GM12878 (cell line): Measurements from ENCODE around the gene MARCHF9. TPM values are rescaled to one million over a fixed set of nuclear protein-coding genes. Genes with fewer than 3 reads are reported as not detected.

Experiments used
- ATAC-seq: fragments of 200-7000 bp; cut with Tn5 transposase; 3 replicates; pipeline ENCODE4 v1.9.1; 2020; ENCODE audit warnings: mild to moderate bottlenecking, moderate library complexity
- BruUV-seq: library from RNA; stranded (reverse); fragments of 400-500 nt; replicated peaks from 2 replicates; lab custom pipeline; 2021; lab: Mats Ljungman, UMichigan
- CTCF ChIA-PET: fragments of 300-600 bp; sonication (Branson Sonifier 250); formaldehyde crosslinking; extraction: SDS; loops from one replicate; lab custom pipeline; 2021; ENCODE audit warnings: inconsistent platforms; lab: Yijun Ruan, JAX
- POLR2A ChIA-PET: fragments of 350-600 bp; formaldehyde crosslinking; extraction: SDS; loops from one replicate; lab custom pipeline; 2021; ENCODE audit warnings: inconsistent platforms; lab: Charles Lee
- RAD21 ChIA-PET: fragments of 300-600 bp; sonication (Branson Sonifier 250); formaldehyde crosslinking; loops from one replicate; lab custom pipeline; 2023; ENCODE audit warnings: antibody characterized with exemption; ENCODE audit not compliant: unreplicated experiment; lab: Charles Lee
- SMC1A ChIA-PET: fragments of 300-600 bp; sonication (Branson Sonifier 250); formaldehyde crosslinking; loops from one replicate; lab custom pipeline; 2023; ENCODE audit not compliant: unreplicated experiment, uncharacterized antibody; lab: Charles Lee
- DNase-seq: peaks from one replicate; pipeline ENCODE4 v3.0.0-alpha.2; 2011; ENCODE audit warnings: low read depth, low spot score
- FAIRE-seq: peaks from 3 replicates; lab custom pipeline; 2011; peaks lifted over from hg19 to GRCh38; lab: Jason Lieb, UNC
- H2AFZ ChIP-seq: 2 replicates; pipeline ENCODE4 v1.6.0; 2011; ENCODE audit warnings: low read depth, low read length, control low read depth; ENCODE audit not compliant: control insufficient read depth
- H3K27ac ChIP-seq: 2 replicates; pipeline ENCODE4 v1.5.1; 2011; ENCODE audit warnings: control low read depth; ENCODE audit not compliant: control insufficient read depth, insufficient read depth
- H3K27me3 ChIP-seq, 2 experiments: replicated peaks in 1 of 2; 2 replicates each; pipeline versions ENCODE4 v1.6.0 to v1.6.1; 2011; ENCODE audit warnings: low read length in 1 of 2; ENCODE audit not compliant: control insufficient read depth in 2 of 2, insufficient read depth in 2 of 2
- H3K36me3 ChIP-seq, 2 experiments: 2 replicates each; pipeline ENCODE4 v1.5.1; 2011; ENCODE audit warnings: low read length in 1 of 2; ENCODE audit not compliant: control insufficient read depth in 2 of 2, insufficient read depth in 2 of 2
- H3K4me1 ChIP-seq: 2 replicates; pipeline ENCODE4 v1.6.1; 2011; ENCODE audit warnings: mild to moderate bottlenecking, low read length, moderate library complexity, mixed read lengths; ENCODE audit not compliant: control insufficient read depth, insufficient read depth
- H3K4me2 ChIP-seq: 2 replicates; pipeline ENCODE4 v1.6.0; 2011; ENCODE audit warnings: control low read depth; ENCODE audit not compliant: control insufficient read depth, insufficient read depth
- H3K4me3 ChIP-seq: fragments of 200-600 bp; sonication (generic); 2 replicates; pipeline ENCODE4 v1.5.1; 2016
- H3K79me2 ChIP-seq: 2 replicates; pipeline ENCODE4 v1.6.0; 2011; ENCODE audit warnings: low read length; ENCODE audit not compliant: control insufficient read depth, insufficient read depth
- H3K9ac ChIP-seq: 2 replicates; pipeline ENCODE4 v1.8.0; 2011; ENCODE audit warnings: low read length, control low read depth, mixed read lengths; ENCODE audit not compliant: control insufficient read depth, insufficient read depth
- H3K9me3 ChIP-seq: replicated peaks from 3 replicates; pipeline ENCODE4 v1.5.1; 2011; ENCODE audit warnings: mild to moderate bottlenecking, low read length; ENCODE audit not compliant: control insufficient read depth, insufficient read depth
- H4K20me1 ChIP-seq: 2 replicates; pipeline ENCODE4 v1.6.0; 2011; ENCODE audit not compliant: control insufficient read depth, insufficient read depth
- ATF3 ChIP-seq: IDR thresholded peaks from 2 replicates; pipeline ENCODE4 v1.6.1; 2011; ENCODE audit warnings: low read depth, mild to moderate bottlenecking, low read length, moderate library complexity, borderline replicate concordance; ENCODE audit errors: extremely low read depth
- CBX5 ChIP-seq: sonication (generic); IDR thresholded peaks from 2 replicates; pipeline ENCODE4 v1.6.1; 2016; ENCODE audit warnings: low read depth, moderate library complexity, mild to moderate bottlenecking, inconsistent platforms
- EZH2 ChIP-seq: IDR thresholded peaks from 2 replicates; pipeline ENCODE4 v1.6.1; 2012; ENCODE audit warnings: low read depth, mild to moderate bottlenecking, control low read depth, inconsistent platforms, low read length, borderline replicate concordance; ENCODE audit not compliant: control insufficient read depth
- FOXM1 ChIP-seq: IDR thresholded peaks from 2 replicates; pipeline ENCODE4 v1.6.1; 2012; ENCODE audit warnings: low read depth, mild to moderate bottlenecking, inconsistent platforms, low read length, moderate library complexity
- LARP7 ChIP-seq: fragments of 450-650 bp; IDR thresholded peaks from 2 replicates; pipeline ENCODE4 v1.6.1; 2017; ENCODE audit warnings: mild to moderate bottlenecking
- NFYB ChIP-seq: IDR thresholded peaks from 2 replicates; pipeline ENCODE4 v1.6.1; 2011; ENCODE audit warnings: low read depth, mild to moderate bottlenecking, low read length, improper control_type of control experiment, moderate library complexity; ENCODE audit not compliant: insufficient read depth
- POLR2AphosphoS5 ChIP-seq: IDR thresholded peaks from 2 replicates; pipeline ENCODE4 v1.6.1; 2011; ENCODE audit warnings: mild to moderate bottlenecking, low read length, inconsistent platforms
- RBBP5 ChIP-seq: fragments of 200-600 bp; sonication (generic); conservative IDR thresholded peaks from 2 replicates; pipeline ENCODE4 v1.6.1; 2016
- RFX5 ChIP-seq: IDR thresholded peaks from 2 replicates; pipeline ENCODE4 v1.6.1; 2011; ENCODE audit warnings: low read depth, low read length, improper control_type of control experiment
- SUZ12 ChIP-seq: fragments of 200-600 bp; sonication (generic); IDR thresholded peaks from one replicate; pipeline ENCODE4 v1.6.1; 2018; ENCODE audit warnings: antibody characterized with exemption, mild to moderate bottlenecking; ENCODE audit not compliant: unreplicated experiment
- TBL1XR1 ChIP-seq: IDR thresholded peaks from 2 replicates; pipeline ENCODE4 v1.6.1; 2012; ENCODE audit warnings: low read depth, low read length, improper control_type of control experiment
- TCF3 ChIP-seq: IDR thresholded peaks from 2 replicates; pipeline ENCODE4 v1.6.1; 2012; ENCODE audit warnings: low read depth, mild to moderate bottlenecking, low read length, borderline replicate concordance; ENCODE audit not compliant: insufficient read depth
- ZNF217 ChIP-seq: fragments of 450-650 bp; IDR thresholded peaks from 2 replicates; pipeline ENCODE4 v1.6.1; 2017; ENCODE audit warnings: antibody characterized with exemption, mild to moderate bottlenecking
- WGBS: methylation state at CpG from one replicate; pipeline ENCODE4 v1.1.6; 2016; ENCODE audit warnings: low lambda C conversion rate; ENCODE audit not compliant: insufficient replicate concordance, insufficient coverage; ENCODE audit errors: missing lambda C conversion rate; 5-methylcytosine and 5-hydroxymethylcytosine counted together
- in situ Hi-C: fragments of 300-500 bp; cut with MboI; formaldehyde crosslinking; loops from 9 replicates; pipeline ENCODE4 v1.14.3; 2018; ENCODE audit warnings: mixed read lengths
- intact Hi-C: fragments of 100-400 bp; cut with micrococcal nuclease; formaldehyde crosslinking; loops from one replicate; pipeline ENCODE4 v1.14.2; 2022; ENCODE audit not compliant: unreplicated experiment
- polyA plus RNA-seq, 11 experiments: library from polyadenylated mRNA; depleted of rRNA in 4 of 11; unstranded in 6 of 11; stranded (reverse) in 5 of 11; fragments of >200 nt; fragmentation: Nextera tagmentation in 4 of 11; fragmentation: Illumina TruSeq in 1 of 11; extraction: Ambion mirVana in 4 of 11; extraction: Trizol in 1 of 11; gene quantifications; 1 replicate in 1 of 11; 2 replicates in 10 of 11; pipeline versions ENCODE4 v1.2.1 to v1.2.3, GENCODE V29; 2011 to 2016; ENCODE audit warnings: inconsistent platforms in 2 of 11, missing spikeins in 2 of 11, low read depth in 1 of 11
- total RNA-seq, 4 experiments: library from RNA; depleted of rRNA in 3 of 4; stranded (reverse); fragments of >200 nt in 3 of 4; fragmentation: Illumina TruSeq in 1 of 4; extraction: Trizol in 1 of 4; gene quantifications; 2 replicates each; pipeline versions ENCODE4 v1.2.1 to v1.2.3, GENCODE V29; 2013 to 2021
- TF ChIP-seq, protein P1 (sequence below): fragments of 450-650 bp; formaldehyde crosslinking; IDR thresholded peaks from 2 replicates; pipeline ENCODE4 v1.5.0; 2022; ENCODE audit warnings: mild to moderate bottlenecking, missing genetic modification characterization
- TF ChIP-seq, protein P2 (sequence below): IDR thresholded peaks from 2 replicates; pipeline ENCODE4 v1.6.1; 2011; ENCODE audit warnings: borderline replicate concordance, low read depth, mild to moderate bottlenecking, moderate library complexity, mixed read lengths, low read length; ENCODE audit not compliant: insufficient read depth; ENCODE audit errors: extremely low read length

Gene MARCHF9
- total and polyA plus RNA-seq, 10 of the 15 experiments (the other 5 are each of a cell fraction or from before 2014, with no cell fraction given) = 2.4 to 29.3 (median 13.0) TPM

DNA sequence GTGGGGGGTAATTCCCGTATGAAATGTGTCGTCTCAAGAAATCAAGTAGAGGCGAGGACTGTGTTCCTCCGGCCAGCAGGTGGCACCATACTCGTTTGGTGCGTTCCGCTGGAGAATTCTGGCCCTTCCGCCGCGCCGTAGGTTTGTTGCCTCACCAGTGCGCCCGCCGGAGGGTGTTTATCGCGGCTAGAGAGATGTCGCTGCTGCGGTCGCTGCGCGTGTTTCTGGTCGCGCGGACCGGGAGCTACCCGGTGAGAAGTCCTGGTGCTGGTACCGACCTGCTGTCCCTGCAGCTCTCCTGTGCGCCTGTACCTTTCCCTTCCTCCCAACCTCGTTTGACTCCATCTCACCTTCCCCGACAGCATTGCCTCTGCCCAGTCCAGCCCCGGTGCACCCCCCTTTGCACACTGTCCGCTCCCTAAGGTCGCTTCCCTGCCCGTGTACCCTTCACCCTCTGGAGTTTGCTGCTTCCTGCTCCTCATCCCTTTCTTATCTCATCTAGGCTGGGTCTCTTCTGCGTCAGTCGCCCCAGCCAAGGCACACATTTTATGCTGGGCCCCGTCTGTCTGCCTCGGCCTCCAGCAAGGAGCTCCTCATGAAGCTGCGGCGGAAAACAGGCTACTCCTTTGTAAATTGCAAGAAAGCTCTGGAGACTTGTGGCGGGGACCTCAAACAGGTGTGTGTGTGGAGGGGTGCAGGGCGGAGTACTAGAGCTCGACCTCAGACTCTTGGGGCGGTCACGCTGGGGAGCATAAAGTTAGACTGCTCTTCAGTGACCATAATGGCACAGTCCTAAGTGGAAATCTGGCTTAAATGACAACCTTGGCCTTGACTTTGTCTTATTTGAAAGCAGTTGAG is 27.9 kb downstream of the MARCHF9 start, which contains the start of gene TSFM:
TSFM (plus strand) TSS at position 180 of the 858 bp plus-strand sequence; CDS start at position 195, 15 bp downstream.
- peak; percentile 99 for FAIRE-seq
- Histone ChIP-seq H3K9me3 (no peaks in the 10 kb centered on the region), H3K4me2 (peak within 1 kb of the TSS; percentile 89), H3K79me2 (peaks cover 15% of the 10 kb centered on the region), H3K4me1 (peaks cover 8% of the 10 kb centered on the region; the same call in 1 of the 2 replicates), H3K27ac (peak within 1 kb of the TSS; percentile 61), H4K20me1 (no peaks in the 10 kb centered on the region), H3K36me3 (peaks cover 0 to 14% of the 10 kb centered on the region in 2 experiments; a peak in 3 of 4 replicates), H3K27me3 (no peaks in the 10 kb centered on the region), H2AFZ (peak within 1 kb of the TSS; percentile 75), H3K4me3 (peak within 1 kb of the TSS; percentile 98), H3K9ac (peak within 1 kb of the TSS; percentile 91)
- ChIA-PET RAD21 (interaction anchor here (0.6 to 1.4 kb wide), 5 partner anchors 26 to 325 kb away, joined by 3 to 5 read pairs (median 3); no protein-coding TSS in a partner anchor), SMC1A (interaction anchor here (0.6 to 2.3 kb wide), 6 partner anchors 17 to 114 kb away, joined by 3 to 6 read pairs (median 5); no protein-coding TSS in a partner anchor), POLR2A (interaction anchor here (0.5 to 1.5 kb wide), 6 partner anchors 10 to 161 kb away, joined by 3 to 11 read pairs (median 3); partner anchors contain the start of genes EEF1AKMT3 and METTL1), CTCF (interaction anchor here (0.7 to 2.7 kb wide), 18 partner anchors 9 to 175 kb away, joined by 3 to 12 read pairs (median 5); partner anchors contain the start of genes EEF1AKMT3 and METTL1)
- ATAC-seq = peak; percentile 96
- intact Hi-C loops = loop anchor here (1.0 kb wide), 1 partner anchor 122 kb away; no protein-coding TSS in a partner anchor
- DNase-seq = peak; percentile 68
- in situ Hi-C loops = no loop called here
- WGBS = under 1% methylated on average over 45 of the region's 45 CpGs
- BruUV-seq = no TSS peak
- TF ChIP-seq SUZ12 = no peak
- peak; percentile 58; the same call in 1 of the 2 replicates for TF ChIP-seq ATF3
- TF ChIP-seq RBBP5 = no peak
- TF ChIP-seq NFYB = no peak
- TF ChIP-seq LARP7 = peak; percentile 72
- TF ChIP-seq FOXM1 = peak; percentile 52; the same call in 1 of the 2 replicates
- TF ChIP-seq CBX5 = peak; percentile 61; the same call in 1 of the 2 replicates
- TF ChIP-seq POLR2AphosphoS5 = peak; percentile 94
- TF ChIP-seq, protein P1, sequence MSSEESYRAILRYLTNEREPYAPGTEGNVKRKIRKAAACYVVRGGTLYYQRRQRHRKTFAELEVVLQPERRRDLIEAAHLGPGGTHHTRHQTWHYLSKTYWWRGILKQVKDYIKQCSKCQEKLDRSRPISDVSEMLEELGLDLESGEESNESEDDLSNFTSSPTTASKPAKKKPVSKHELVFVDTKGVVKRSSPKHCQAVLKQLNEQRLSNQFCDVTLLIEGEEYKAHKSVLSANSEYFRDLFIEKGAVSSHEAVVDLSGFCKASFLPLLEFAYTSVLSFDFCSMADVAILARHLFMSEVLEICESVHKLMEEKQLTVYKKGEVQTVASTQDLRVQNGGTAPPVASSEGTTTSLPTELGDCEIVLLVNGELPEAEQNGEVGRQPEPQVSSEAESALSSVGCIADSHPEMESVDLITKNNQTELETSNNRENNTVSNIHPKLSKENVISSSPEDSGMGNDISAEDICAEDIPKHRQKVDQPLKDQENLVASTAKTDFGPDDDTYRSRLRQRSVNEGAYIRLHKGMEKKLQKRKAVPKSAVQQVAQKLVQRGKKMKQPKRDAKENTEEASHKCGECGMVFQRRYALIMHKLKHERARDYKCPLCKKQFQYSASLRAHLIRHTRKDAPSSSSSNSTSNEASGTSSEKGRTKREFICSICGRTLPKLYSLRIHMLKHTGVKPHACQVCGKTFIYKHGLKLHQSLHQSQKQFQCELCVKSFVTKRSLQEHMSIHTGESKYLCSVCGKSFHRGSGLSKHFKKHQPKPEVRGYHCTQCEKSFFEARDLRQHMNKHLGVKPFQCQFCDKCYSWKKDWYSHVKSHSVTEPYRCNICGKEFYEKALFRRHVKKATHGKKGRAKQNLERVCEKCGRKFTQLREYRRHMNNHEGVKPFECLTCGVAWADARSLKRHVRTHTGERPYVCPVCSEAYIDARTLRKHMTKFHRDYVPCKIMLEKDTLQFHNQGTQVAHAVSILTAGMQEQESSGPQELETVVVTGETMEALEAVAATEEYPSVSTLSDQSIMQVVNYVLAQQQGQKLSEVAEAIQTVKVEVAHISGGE (CRISPR knock-in tag) = no peak
- no peak for TF ChIP-seq TCF3
- TF ChIP-seq, protein P2, sequence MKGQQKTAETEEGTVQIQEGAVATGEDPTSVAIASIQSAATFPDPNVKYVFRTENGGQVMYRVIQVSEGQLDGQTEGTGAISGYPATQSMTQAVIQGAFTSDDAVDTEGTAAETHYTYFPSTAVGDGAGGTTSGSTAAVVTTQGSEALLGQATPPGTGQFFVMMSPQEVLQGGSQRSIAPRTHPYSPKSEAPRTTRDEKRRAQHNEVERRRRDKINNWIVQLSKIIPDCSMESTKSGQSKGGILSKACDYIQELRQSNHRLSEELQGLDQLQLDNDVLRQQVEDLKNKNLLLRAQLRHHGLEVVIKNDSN = no peak
- no peak for TF ChIP-seq RFX5
- no peak for TF ChIP-seq ZNF217
- no peak for TF ChIP-seq EZH2
- no peak for TF ChIP-seq TBL1XR1
